Osteoblast (primary cell): ENCODE results near the gene AQP1. TPM values are rescaled to one million over a fixed set of nuclear protein-coding genes. Genes with fewer than 3 reads are reported as not detected.

Experiments
- DNase-seq: peaks from one replicate; pipeline ENCODE4 v3.0.0; 2011; ENCODE audit warnings: low spot score, mixed read lengths; ENCODE audit not compliant: insufficient read length; ENCODE audit errors: missing footprints
- H2AFZ ChIP-seq: 2 replicates; pipeline ENCODE4 v1.6.0; 2011; ENCODE audit warnings: mild to moderate bottlenecking, low read length
- H3K27ac ChIP-seq: 2 replicates; pipeline ENCODE4 v1.5.1; 2011; ENCODE audit warnings: mild to moderate bottlenecking, low read depth, low read length, moderate library complexity
- H3K27me3 ChIP-seq: 2 replicates; pipeline ENCODE4 v1.6.0; 2012; ENCODE audit warnings: mild to moderate bottlenecking, control low read depth, inconsistent platforms, low read length, moderate library complexity; ENCODE audit not compliant: insufficient read depth
- H3K36me3 ChIP-seq: 2 replicates; pipeline ENCODE4 v1.5.1; 2011; ENCODE audit warnings: mild to moderate bottlenecking, low read length, control low read depth, moderate library complexity; ENCODE audit not compliant: insufficient read depth
- H3K4me1 ChIP-seq: 2 replicates; pipeline ENCODE4 v1.5.1; 2011; ENCODE audit warnings: mild to moderate bottlenecking, low read length, control low read depth, moderate library complexity; ENCODE audit not compliant: insufficient read depth
- H3K4me2 ChIP-seq: 2 replicates; pipeline ENCODE4 v1.6.0; 2011; ENCODE audit warnings: mild to moderate bottlenecking, low read length; ENCODE audit not compliant: insufficient read depth
- H3K4me3 ChIP-seq: fragments of 200-600 bp; sonication (generic); 3 replicates; pipeline ENCODE4 v1.5.1; 2012; ENCODE audit warnings: mild to moderate bottlenecking, low read length, inconsistent platforms; ENCODE audit not compliant: insufficient read depth
- H3K79me2 ChIP-seq: 2 replicates; pipeline ENCODE4 v1.6.0; 2012; ENCODE audit warnings: mild to moderate bottlenecking, low read length, control low read depth, inconsistent platforms; ENCODE audit not compliant: insufficient read depth
- H3K9me3 ChIP-seq: 2 replicates; pipeline ENCODE4 v1.5.1; 2011; ENCODE audit warnings: low read depth, low read length, control low read depth
- H4K20me1 ChIP-seq: 2 replicates; pipeline ENCODE4 v1.6.0; 2012; ENCODE audit warnings: mild to moderate bottlenecking, low read length, control low read depth; ENCODE audit not compliant: insufficient read depth
- total RNA-seq: library from RNA; depleted of rRNA; stranded (reverse); fragments of >200 nt; gene quantifications from 2 replicates; pipeline ENCODE4 v1.2.3, GENCODE V29; 2012
- TF ChIP-seq, protein P1 (sequence below): IDR thresholded peaks from 2 replicates; pipeline ENCODE4 v1.5.1; 2011; ENCODE audit warnings: mild to moderate bottlenecking, low read depth, low read length, moderate library complexity; ENCODE audit errors: extremely low read depth

The AQP1 gene
- total RNA-seq, 1 donor, result 0.72 TPM

DNA sequence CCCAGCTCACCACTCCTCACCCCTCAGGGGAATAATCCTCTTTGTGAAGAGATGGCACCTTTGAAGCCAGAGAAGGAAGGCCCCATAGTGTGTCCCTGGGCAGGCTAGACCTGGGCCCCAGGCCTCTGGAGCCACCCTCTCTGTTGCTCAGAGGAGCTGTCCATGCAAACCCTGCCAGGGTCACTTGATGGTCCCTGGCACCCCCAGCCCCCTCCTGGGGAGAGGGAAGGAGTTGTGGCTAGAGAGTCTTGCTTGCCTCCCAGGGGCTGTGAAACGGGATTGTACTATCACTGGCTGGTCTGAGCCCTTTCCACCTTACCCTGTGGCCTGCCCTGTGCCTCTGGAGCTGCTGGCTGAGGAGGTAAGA lies 57.9 kb downstream of the AQP1 start:
- H3K36me3 ChIP-seq, result no peaks in the 10 kb centered on the region
- H2AFZ ChIP-seq, result no peak overlapping the region
- H3K9me3 ChIP-seq, result no peaks in the 10 kb centered on the region
- no peak for DNase-seq
- no peaks in the 10 kb centered on the region for H3K4me1 ChIP-seq
- peaks cover 52% of the 10 kb centered on the region for H3K27me3 ChIP-seq
- TF ChIP-seq, protein P1, sequence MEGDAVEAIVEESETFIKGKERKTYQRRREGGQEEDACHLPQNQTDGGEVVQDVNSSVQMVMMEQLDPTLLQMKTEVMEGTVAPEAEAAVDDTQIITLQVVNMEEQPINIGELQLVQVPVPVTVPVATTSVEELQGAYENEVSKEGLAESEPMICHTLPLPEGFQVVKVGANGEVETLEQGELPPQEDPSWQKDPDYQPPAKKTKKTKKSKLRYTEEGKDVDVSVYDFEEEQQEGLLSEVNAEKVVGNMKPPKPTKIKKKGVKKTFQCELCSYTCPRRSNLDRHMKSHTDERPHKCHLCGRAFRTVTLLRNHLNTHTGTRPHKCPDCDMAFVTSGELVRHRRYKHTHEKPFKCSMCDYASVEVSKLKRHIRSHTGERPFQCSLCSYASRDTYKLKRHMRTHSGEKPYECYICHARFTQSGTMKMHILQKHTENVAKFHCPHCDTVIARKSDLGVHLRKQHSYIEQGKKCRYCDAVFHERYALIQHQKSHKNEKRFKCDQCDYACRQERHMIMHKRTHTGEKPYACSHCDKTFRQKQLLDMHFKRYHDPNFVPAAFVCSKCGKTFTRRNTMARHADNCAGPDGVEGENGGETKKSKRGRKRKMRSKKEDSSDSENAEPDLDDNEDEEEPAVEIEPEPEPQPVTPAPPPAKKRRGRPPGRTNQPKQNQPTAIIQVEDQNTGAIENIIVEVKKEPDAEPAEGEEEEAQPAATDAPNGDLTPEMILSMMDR, result no peak
- no peak overlapping the region for H3K4me2 ChIP-seq
- no peaks in the 10 kb centered on the region for H3K79me2 ChIP-seq
- H3K27ac ChIP-seq, result no peak overlapping the region
- H3K4me3 ChIP-seq, result no peak overlapping the region
- H4K20me1 ChIP-seq, result no peaks in the 10 kb centered on the region

DNA sequence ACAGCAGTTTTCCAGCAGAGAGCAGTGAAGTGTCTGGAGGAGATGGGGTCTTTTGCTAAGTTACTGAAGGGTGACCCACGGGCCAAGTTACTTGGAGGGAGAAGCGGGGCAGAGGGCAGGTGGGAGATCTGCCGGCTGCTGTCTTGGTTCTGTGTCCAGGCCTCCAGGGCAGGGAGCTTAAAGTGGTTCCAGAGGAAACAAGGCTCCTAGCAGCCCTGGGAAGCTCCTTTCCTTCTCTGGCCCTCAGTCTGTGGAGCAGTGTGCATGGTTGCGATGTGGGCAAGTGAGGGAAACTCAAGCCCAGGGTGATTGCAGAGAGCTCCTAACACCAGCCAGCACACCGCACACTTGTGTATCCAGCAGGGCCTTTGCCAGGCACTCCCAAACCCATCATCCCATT lies 58.4 kb downstream of the AQP1 start:
- no peak overlapping the region for H3K4me2 ChIP-seq
- no peak overlapping the region for H3K4me3 ChIP-seq
- H3K27ac ChIP-seq, result no peak overlapping the region
- no peak for DNase-seq
- TF ChIP-seq, protein P1, result no peak
- no peaks in the 10 kb centered on the region for H3K79me2 ChIP-seq
- peaks cover 52% of the 10 kb centered on the region for H3K27me3 ChIP-seq
- H3K9me3 ChIP-seq, result no peaks in the 10 kb centered on the region
- H4K20me1 ChIP-seq, result no peaks in the 10 kb centered on the region
- H3K4me1 ChIP-seq, result no peaks in the 10 kb centered on the region
- no peak overlapping the region for H2AFZ ChIP-seq
- H3K36me3 ChIP-seq, result no peaks in the 10 kb centered on the region

GRCh38 chr7:30970594-30971094 lies 59.0 kb downstream of the AQP1 start:
- no peaks in the 10 kb centered on the region for H3K36me3 ChIP-seq
- peaks cover 54% of the 10 kb centered on the region for H3K27me3 ChIP-seq
- no peaks in the 10 kb centered on the region for H3K79me2 ChIP-seq
- no peaks in the 10 kb centered on the region for H3K4me1 ChIP-seq
- TF ChIP-seq, protein P1, result no peak
- DNase-seq, result no peak
- no peak overlapping the region for H3K4me3 ChIP-seq
- H4K20me1 ChIP-seq, result no peaks in the 10 kb centered on the region
- H3K4me2 ChIP-seq, result no peak overlapping the region
- no peak overlapping the region for H3K27ac ChIP-seq
- no peak overlapping the region for H2AFZ ChIP-seq
- H3K9me3 ChIP-seq, result no peaks in the 10 kb centered on the region

GRCh38 chr7:30971440-30971839 lies 59.8 kb downstream of the AQP1 start:
- no peaks in the 10 kb centered on the region for H3K36me3 ChIP-seq
- no peak overlapping the region for H3K4me2 ChIP-seq
- no peak for DNase-seq
- no peaks in the 10 kb centered on the region for H4K20me1 ChIP-seq
- TF ChIP-seq, protein P1, result no peak
- H3K4me3 ChIP-seq, result no peak overlapping the region
- H3K9me3 ChIP-seq, result no peaks in the 10 kb centered on the region
- H2AFZ ChIP-seq, result no peak overlapping the region
- H3K27ac ChIP-seq, result no peak overlapping the region
- H3K79me2 ChIP-seq, result no peaks in the 10 kb centered on the region
- peaks cover 56% of the 10 kb centered on the region for H3K27me3 ChIP-seq
- H3K4me1 ChIP-seq, result no peaks in the 10 kb centered on the region
